K562 (cell line): ENCODE data around the gene ARMS2. TPM values are rescaled to one million over a fixed set of nuclear protein-coding genes. Genes with fewer than 3 reads are reported as not detected.

Source experiments
- ATAC-seq: fragments of 200-7000 bp; cut with Tn5 transposase; 3 replicates; pipeline ENCODE4 v1.9.1; 2020; ENCODE audit warnings: moderate library complexity
- BruUV-seq: library from RNA; stranded (reverse); fragments of 400-500 nt; replicated peaks from 2 replicates; lab custom pipeline; 2021; lab: Mats Ljungman, UMichigan
- CTCF ChIA-PET: fragments of 300-600 bp; formaldehyde crosslinking; extraction: SDS; loops from one replicate; lab custom pipeline; 2021; ENCODE audit warnings: low intra/inter-chr PET ratio; lab: Yijun Ruan, JAX
- POLR2A ChIA-PET: fragments of 300-600, 350-650 bp; sonication (Branson Sonifier 250); formaldehyde crosslinking; extraction: SDS; loops from one replicate; lab custom pipeline; 2021; ENCODE audit warnings: antibody characterized with exemption, inconsistent platforms; lab: Yijun Ruan, JAX
- DNase-seq, 4 experiments: peaks; one replicate each; pipeline versions ENCODE4 v3.0.0 to v3.0.0-alpha.2; 2011 to 2018; ENCODE audit warnings: low spot score in 3 of 4, mixed read lengths in 3 of 4; ENCODE audit errors: extremely low read depth in 1 of 4
- FAIRE-seq: peaks from 2 replicates; lab custom pipeline; 2011; peaks lifted over from hg19 to GRCh38; lab: Jason Lieb, UNC
- H2AFZ ChIP-seq: 2 replicates; pipeline ENCODE4 v1.6.0; 2011; ENCODE audit warnings: low read depth, low read length, control low read depth, inconsistent platforms
- H3K27ac ChIP-seq: fragments of 200-600 bp; 3 replicates; pipeline ENCODE4 v1.8.0; 2011; ENCODE audit warnings: low read depth, mild to moderate bottlenecking, control low read depth, inconsistent platforms, low read length, moderate library complexity, mixed read lengths; ENCODE audit errors: extremely low read depth
- H3K27me3 ChIP-seq, 2 experiments: fragments of 300-600 bp in 1 of 2; 2 replicates in 1 of 2; 3 replicates in 1 of 2; pipeline versions ENCODE4 v1.6.0 to v1.8.0; 2011; ENCODE audit warnings: inconsistent platforms in 2 of 2, low read length in 2 of 2, mild to moderate bottlenecking in 1 of 2, mixed read lengths in 1 of 2, moderate library complexity in 1 of 2; ENCODE audit not compliant: control insufficient read depth in 2 of 2, insufficient read depth in 2 of 2
- H3K36me3 ChIP-seq: fragments of 300-600 bp; 3 replicates; pipeline ENCODE4 v1.8.0; 2011; ENCODE audit warnings: mild to moderate bottlenecking, low read length, inconsistent platforms; ENCODE audit not compliant: control insufficient read depth, insufficient read depth
- H3K4me1 ChIP-seq, 2 experiments: fragments of 200-600 bp in 1 of 2; replicated peaks in 1 of 2; 2 replicates in 1 of 2; 3 replicates in 1 of 2; pipeline versions ENCODE4 v1.5.1 to v1.8.0; 2011; ENCODE audit warnings: inconsistent platforms in 2 of 2, low read length in 2 of 2, mild to moderate bottlenecking in 1 of 2, mixed read lengths in 1 of 2, moderate library complexity in 1 of 2; ENCODE audit not compliant: control insufficient read depth in 2 of 2, insufficient read depth in 2 of 2
- H3K4me2 ChIP-seq: 2 replicates; pipeline ENCODE4 v1.6.1; 2011; ENCODE audit warnings: low read length, control low read depth, inconsistent platforms, mixed read lengths; ENCODE audit not compliant: insufficient read depth
- H3K4me3 ChIP-seq: fragments of 200-600 bp; sonication (generic), shearing (Covaris generic); 2 replicates; pipeline ENCODE4 v1.5.1; 2016; ENCODE audit warnings: control low read depth, inconsistent platforms
- H3K79me2 ChIP-seq: fragments of 200-600 bp; 3 replicates; pipeline ENCODE4 v1.8.0; 2011; ENCODE audit warnings: low read length, inconsistent platforms; ENCODE audit not compliant: control insufficient read depth, insufficient read depth
- H3K9ac ChIP-seq, 2 experiments: 2 replicates each; pipeline versions ENCODE4 v1.6.0 to v1.6.1; 2011; ENCODE audit warnings: low read depth in 2 of 2, low read length in 2 of 2, control low read depth in 1 of 2, inconsistent platforms in 1 of 2, mild to moderate bottlenecking in 1 of 2, mixed read lengths in 1 of 2; ENCODE audit not compliant: insufficient read depth in 1 of 2
- H3K9me1 ChIP-seq: one replicate; pipeline ENCODE4 v1.6.0; 2011; ENCODE audit warnings: inconsistent platforms, mild to moderate bottlenecking, low read length, moderate library complexity; ENCODE audit not compliant: control insufficient read depth, insufficient read depth
- H3K9me3 ChIP-seq: replicated peaks from 2 replicates; pipeline ENCODE4 v1.5.1; 2011; ENCODE audit warnings: low read depth, low read length, inconsistent platforms; ENCODE audit not compliant: control insufficient read depth, insufficient read depth
- H4K20me1 ChIP-seq: replicated peaks from 2 replicates; pipeline ENCODE4 v1.6.1; 2011; ENCODE audit warnings: low read length, inconsistent platforms, mixed read lengths; ENCODE audit not compliant: control insufficient read depth, insufficient read depth
- CC2D1A ChIP-seq: fragments of 450-650 bp; IDR thresholded peaks from 2 replicates; pipeline ENCODE4 v1.6.1; 2017; ENCODE audit warnings: mild to moderate bottlenecking
- CCAR2 ChIP-seq: fragments of 200-400 bp; formaldehyde crosslinking; IDR thresholded peaks from 2 replicates; pipeline ENCODE4 v1.6.1; 2017; ENCODE audit warnings: mild to moderate bottlenecking, low read depth, low read length
- ERF ChIP-seq: fragments of 450-650 bp; formaldehyde crosslinking; IDR thresholded peaks from 2 replicates; pipeline ENCODE4 v1.4.0; 2020; ENCODE audit warnings: mild to moderate bottlenecking, mixed read lengths
- GTF2F1 ChIP-seq: IDR thresholded peaks from 2 replicates; pipeline ENCODE4 v1.6.1; 2011; ENCODE audit warnings: low read depth, low read length, improper control_type of control experiment
- HDAC2 ChIP-seq: fragments of 450-650 bp; IDR thresholded peaks from 2 replicates; pipeline ENCODE4 v1.6.1; 2016; ENCODE audit warnings: mild to moderate bottlenecking
- NFATC3 ChIP-seq: fragments of 450-650 bp; IDR thresholded peaks from 2 replicates; pipeline ENCODE4 v1.6.1; 2017; ENCODE audit warnings: mild to moderate bottlenecking
- U2AF2 ChIP-seq: fragments of 200-400 bp; formaldehyde crosslinking; optimal IDR thresholded peaks from 2 replicates; pipeline ENCODE3; 2017; ENCODE audit warnings: low read depth, mild to moderate bottlenecking, low read length
- ZC3H4 ChIP-seq: sonication (generic); formaldehyde crosslinking; IDR thresholded peaks from 2 replicates; pipeline ENCODE4 v1.9.0; 2021; ENCODE audit warnings: missing genetic modification reagents, borderline replicate concordance
- ZNF408 ChIP-seq: fragments of 250-450 bp; sonication (Bioruptor Pico); IDR thresholded peaks from 2 replicates; pipeline ENCODE4 v1.4.0; 2020; ENCODE audit warnings: low read depth, mild to moderate bottlenecking, moderate library complexity
- WGBS: fragments of 100-300 bp; shearing (Covaris generic); methylation state at CpG from one replicate; pipeline ENCODE4 v1.1.6; 2016; ENCODE audit warnings: low coverage, mixed read lengths; ENCODE audit not compliant: insufficient coverage; ENCODE audit errors: missing lambda C conversion rate; 5-methylcytosine and 5-hydroxymethylcytosine counted together
- in situ Hi-C: fragments of 300-500 bp; cut with MboI; formaldehyde crosslinking; loops from 4 replicates; pipeline ENCODE4 v1.15.0; 2018; ENCODE audit warnings: inconsistent platforms, mixed read lengths
- intact Hi-C: fragments of 100-400 bp; cut with micrococcal nuclease; formaldehyde crosslinking; loops from 2 replicates; pipeline ENCODE4 v1.14.2; 2022
- polyA plus RNA-seq, 8 experiments: library from polyadenylated mRNA; depleted of rRNA in 4 of 8; stranded (reverse) in 5 of 8; unstranded in 3 of 8; fragments of >200 nt; fragmentation: Nextera tagmentation in 2 of 8; fragmentation: Illumina TruSeq in 1 of 8; extraction: Ambion mirVana in 2 of 8; extraction: Trizol in 1 of 8; gene quantifications; 2 replicates each; pipeline versions ENCODE4 v1.2.1 to v1.2.3, GENCODE V29; 2011 to 2014; ENCODE audit warnings: inconsistent platforms in 1 of 8, missing spikeins in 1 of 8
- total RNA-seq, 7 experiments: library from RNA; depleted of rRNA in 6 of 7; stranded (reverse); fragments of >200 nt in 6 of 7; fragmentation: Illumina TruSeq in 2 of 7; extraction: Trizol in 2 of 7; gene quantifications; 2 replicates each; pipeline versions ENCODE4 v1.2.1 to v1.2.3, GENCODE V29; 2011 to 2021; ENCODE audit warnings: low replicate concordance in 1 of 7
- TF ChIP-seq, protein P1 (sequence below): fragments of 450-650 bp; IDR thresholded peaks from 2 replicates; pipeline ENCODE4 v1.6.1; 2016; ENCODE audit warnings: missing biosample characterization, missing genetic modification characterization
- TF ChIP-seq, protein P2 (sequence below): fragments of 250-450 bp; sonication (Bioruptor Pico); IDR thresholded peaks from 2 replicates; pipeline ENCODE4 v1.4.0; 2020; ENCODE audit warnings: mild to moderate bottlenecking
- TF ChIP-seq, protein P3 (sequence below): fragments of 450-650 bp; formaldehyde crosslinking; IDR thresholded peaks from 2 replicates; pipeline ENCODE4 v1.4.0; 2020; ENCODE audit warnings: mild to moderate bottlenecking, moderate library complexity
- TF ChIP-seq, protein P4 (sequence below), 2 experiments: IDR thresholded peaks in 1 of 2; conservative IDR thresholded peaks in 1 of 2; 2 replicates each; pipeline ENCODE4 v1.6.1; 2016; ENCODE audit warnings: low read depth in 2 of 2, mild to moderate bottlenecking in 1 of 2, missing compliant biosample characterization in 1 of 2, missing genetic modification characterization in 1 of 2, moderate library complexity in 1 of 2
- TF ChIP-seq, protein P5 (sequence below): fragments of 250-450 bp; sonication (Bioruptor Pico); IDR thresholded peaks from 2 replicates; pipeline ENCODE4 v1.9.0; 2021; ENCODE audit warnings: mild to moderate bottlenecking, inconsistent platforms

ARMS2 gene
- total and polyA plus RNA-seq, 9 of the 15 experiments (the other 6 are each of a cell fraction or from before 2014, with no cell fraction given) = not detected

DNA sequence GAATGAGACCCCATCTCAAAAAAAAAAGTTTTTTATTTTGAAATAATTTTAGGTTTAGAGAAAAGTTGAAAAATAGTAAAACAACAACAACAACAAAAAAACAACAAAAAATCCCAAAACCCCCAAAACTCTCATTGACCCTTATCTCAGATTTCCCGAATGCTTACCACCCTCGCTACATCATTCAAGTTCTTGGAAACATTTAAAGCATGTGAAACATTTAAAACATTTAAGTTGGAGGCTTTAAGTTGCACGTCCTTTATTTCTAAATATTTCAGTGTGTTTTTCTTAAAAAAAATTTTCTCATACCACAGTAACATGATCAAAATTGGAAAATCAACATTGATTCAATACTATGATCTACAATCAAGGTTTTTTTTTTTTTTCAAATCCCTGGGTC lies 382 bp upstream of the ARMS2 start:
- Histone ChIP-seq H3K27me3 (peaks cover 0 to 3% of the 10 kb centered on the region in 2 experiments; a peak in 1 of 5 replicates), H3K4me3 (no peak overlapping the region), H3K9me1 (no peaks in the 10 kb centered on the region), H3K4me1 (no peaks in the 10 kb centered on the region), H3K9ac (no peak overlapping the region), H3K4me2 (no peak overlapping the region), H3K27ac (no peak overlapping the region), H3K36me3 (no peaks in the 10 kb centered on the region), H4K20me1 (no peaks in the 10 kb centered on the region), H2AFZ (no peak overlapping the region), H3K9me3 (no peaks in the 10 kb centered on the region), H3K79me2 (no peaks in the 10 kb centered on the region)
- 3% methylated on average over 3 of the region's 3 CpGs for WGBS
- in situ Hi-C loops (no loop called here), intact Hi-C loops (no loop called here)
- ATAC-seq (no peak), DNase-seq (no peak), FAIRE-seq (no peak)
- ChIA-PET CTCF (no interaction called here), POLR2A (no interaction called here)
- no TSS peak for BruUV-seq
- no peak for TF ChIP-seq CCAR2
- TF ChIP-seq, protein P1, sequence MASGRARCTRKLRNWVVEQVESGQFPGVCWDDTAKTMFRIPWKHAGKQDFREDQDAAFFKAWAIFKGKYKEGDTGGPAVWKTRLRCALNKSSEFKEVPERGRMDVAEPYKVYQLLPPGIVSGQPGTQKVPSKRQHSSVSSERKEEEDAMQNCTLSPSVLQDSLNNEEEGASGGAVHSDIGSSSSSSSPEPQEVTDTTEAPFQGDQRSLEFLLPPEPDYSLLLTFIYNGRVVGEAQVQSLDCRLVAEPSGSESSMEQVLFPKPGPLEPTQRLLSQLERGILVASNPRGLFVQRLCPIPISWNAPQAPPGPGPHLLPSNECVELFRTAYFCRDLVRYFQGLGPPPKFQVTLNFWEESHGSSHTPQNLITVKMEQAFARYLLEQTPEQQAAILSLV (tag) = no peak
- TF ChIP-seq ERF (CRISPR knock-in tag) = no peak
- TF ChIP-seq, protein P2, sequence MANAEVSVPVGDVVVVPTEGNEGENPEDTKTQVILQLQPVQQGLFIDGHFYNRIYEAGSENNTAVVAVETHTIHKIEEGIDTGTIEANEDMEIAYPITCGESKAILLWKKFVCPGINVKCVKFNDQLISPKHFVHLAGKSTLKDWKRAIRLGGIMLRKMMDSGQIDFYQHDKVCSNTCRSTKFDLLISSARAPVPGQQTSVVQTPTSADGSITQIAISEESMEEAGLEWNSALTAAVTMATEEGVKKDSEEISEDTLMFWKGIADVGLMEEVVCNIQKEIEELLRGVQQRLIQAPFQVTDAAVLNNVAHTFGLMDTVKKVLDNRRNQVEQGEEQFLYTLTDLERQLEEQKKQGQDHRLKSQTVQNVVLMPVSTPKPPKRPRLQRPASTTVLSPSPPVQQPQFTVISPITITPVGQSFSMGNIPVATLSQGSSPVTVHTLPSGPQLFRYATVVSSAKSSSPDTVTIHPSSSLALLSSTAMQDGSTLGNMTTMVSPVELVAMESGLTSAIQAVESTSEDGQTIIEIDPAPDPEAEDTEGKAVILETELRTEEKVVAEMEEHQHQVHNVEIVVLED = no peak
- TF ChIP-seq NFATC3 = no peak
- TF ChIP-seq HDAC2 = no peak
- no peak for TF ChIP-seq GTF2F1
- TF ChIP-seq, protein P3, sequence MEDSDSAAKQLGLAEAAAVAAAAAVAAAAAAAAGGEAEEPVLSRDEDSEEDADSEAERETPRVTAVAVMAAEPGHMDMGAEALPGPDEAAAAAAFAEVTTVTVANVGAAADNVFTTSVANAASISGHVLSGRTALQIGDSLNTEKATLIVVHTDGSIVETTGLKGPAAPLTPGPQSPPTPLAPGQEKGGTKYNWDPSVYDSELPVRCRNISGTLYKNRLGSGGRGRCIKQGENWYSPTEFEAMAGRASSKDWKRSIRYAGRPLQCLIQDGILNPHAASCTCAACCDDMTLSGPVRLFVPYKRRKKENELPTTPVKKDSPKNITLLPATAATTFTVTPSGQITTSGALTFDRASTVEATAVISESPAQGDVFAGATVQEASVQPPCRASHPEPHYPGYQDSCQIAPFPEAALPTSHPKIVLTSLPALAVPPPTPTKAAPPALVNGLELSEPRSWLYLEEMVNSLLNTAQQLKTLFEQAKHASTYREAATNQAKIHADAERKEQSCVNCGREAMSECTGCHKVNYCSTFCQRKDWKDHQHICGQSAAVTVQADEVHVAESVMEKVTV (CRISPR knock-in tag) = no peak
- TF ChIP-seq, protein P4, sequence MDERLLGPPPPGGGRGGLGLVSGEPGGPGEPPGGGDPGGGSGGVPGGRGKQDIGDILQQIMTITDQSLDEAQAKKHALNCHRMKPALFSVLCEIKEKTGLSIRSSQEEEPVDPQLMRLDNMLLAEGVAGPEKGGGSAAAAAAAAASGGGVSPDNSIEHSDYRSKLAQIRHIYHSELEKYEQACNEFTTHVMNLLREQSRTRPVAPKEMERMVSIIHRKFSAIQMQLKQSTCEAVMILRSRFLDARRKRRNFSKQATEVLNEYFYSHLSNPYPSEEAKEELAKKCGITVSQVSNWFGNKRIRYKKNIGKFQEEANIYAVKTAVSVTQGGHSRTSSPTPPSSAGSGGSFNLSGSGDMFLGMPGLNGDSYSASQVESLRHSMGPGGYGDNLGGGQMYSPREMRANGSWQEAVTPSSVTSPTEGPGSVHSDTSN (CRISPR knock-in tag; IDR thresholded peaks at IDR 0.05; ENCODE audit: low read depth) = no peak
- TF ChIP-seq, protein P4 (tag; conservative IDR thresholded peaks at IDR 0.05; ENCODE audit: low read depth) = no peak
- TF ChIP-seq CC2D1A = no peak
- TF ChIP-seq U2AF2 = no peak
- TF ChIP-seq, protein P5, sequence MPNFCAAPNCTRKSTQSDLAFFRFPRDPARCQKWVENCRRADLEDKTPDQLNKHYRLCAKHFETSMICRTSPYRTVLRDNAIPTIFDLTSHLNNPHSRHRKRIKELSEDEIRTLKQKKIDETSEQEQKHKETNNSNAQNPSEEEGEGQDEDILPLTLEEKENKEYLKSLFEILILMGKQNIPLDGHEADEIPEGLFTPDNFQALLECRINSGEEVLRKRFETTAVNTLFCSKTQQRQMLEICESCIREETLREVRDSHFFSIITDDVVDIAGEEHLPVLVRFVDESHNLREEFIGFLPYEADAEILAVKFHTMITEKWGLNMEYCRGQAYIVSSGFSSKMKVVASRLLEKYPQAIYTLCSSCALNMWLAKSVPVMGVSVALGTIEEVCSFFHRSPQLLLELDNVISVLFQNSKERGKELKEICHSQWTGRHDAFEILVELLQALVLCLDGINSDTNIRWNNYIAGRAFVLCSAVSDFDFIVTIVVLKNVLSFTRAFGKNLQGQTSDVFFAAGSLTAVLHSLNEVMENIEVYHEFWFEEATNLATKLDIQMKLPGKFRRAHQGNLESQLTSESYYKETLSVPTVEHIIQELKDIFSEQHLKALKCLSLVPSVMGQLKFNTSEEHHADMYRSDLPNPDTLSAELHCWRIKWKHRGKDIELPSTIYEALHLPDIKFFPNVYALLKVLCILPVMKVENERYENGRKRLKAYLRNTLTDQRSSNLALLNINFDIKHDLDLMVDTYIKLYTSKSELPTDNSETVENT = no peak
- no peak for TF ChIP-seq ZC3H4
- no peak for TF ChIP-seq ZNF408 (CRISPR knock-in tag)
